Measurements from ENCODE around the gene FANCD2OS.
A peak's percentile ranks its signal among the peaks of the same experiment; 100 is the strongest.
"Not testable (repeated sequence)": the region's sequence is repeated elsewhere in the genome, so short reads cannot be mapped to it uniquely, and the experiment has no call there.

FANCD2OS gene, protein sequence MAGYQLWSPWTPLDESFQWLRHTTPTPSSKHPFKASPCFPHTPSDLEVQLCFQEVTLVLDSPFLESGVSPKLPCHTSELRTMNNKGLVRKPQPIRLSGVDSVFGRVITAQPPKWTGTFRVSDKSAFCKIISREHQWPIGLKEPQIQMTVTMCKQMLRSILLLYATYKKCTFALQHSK

DNA sequence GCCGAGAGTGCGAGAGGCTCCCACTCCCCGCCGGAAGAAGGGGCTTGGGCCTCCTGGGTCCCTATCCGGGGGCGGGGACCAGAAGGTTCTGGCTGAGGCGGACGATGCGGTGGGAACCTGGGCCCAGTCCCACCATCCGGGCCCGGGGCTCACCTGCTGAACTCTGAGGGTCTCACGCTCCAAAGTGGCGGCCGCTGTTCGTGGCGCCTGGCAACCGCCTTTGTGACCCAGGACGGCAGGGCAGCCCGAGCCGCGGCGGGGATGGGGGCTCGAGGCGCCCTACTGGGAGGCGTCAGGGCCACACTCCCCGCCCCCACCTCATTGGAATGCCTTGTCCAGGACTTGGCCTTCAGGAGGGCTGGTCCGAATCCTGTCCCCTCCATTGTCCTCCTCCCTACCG lies at the start of gene FANCD2OS:
FANCD2OS (minus strand) TSS at position 165 of the 400 bp plus-strand sequence. CDS start 3,481 bp downstream, outside the sequence.
- no peak for DNase-seq (ENCODE audit: low read depth in 2 of 3, low spot score in 2 of 3)

DNA sequence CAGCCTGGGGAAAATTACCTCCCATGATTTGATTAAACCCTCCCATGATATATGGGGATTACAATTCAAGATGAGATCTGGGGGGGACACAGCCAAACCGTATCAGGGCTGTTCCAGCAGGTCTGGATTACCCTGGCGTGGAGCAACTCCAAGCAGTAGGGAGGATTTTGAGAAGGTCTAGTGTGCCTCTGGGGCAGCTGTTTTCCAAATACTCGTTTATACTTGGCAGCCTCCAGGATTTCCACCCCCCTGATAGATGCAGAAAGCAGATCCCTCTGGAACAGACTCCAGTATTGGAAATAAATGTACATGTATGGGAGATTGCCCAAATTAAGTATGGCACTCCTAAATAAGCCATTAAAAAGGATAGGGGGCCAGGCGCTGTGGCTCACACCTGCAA lies 49.0 kb upstream of the FANCD2OS start:
- DNase-seq (ENCODE audit: low read depth in 2 of 3, low spot score in 2 of 3): no peak

DNA sequence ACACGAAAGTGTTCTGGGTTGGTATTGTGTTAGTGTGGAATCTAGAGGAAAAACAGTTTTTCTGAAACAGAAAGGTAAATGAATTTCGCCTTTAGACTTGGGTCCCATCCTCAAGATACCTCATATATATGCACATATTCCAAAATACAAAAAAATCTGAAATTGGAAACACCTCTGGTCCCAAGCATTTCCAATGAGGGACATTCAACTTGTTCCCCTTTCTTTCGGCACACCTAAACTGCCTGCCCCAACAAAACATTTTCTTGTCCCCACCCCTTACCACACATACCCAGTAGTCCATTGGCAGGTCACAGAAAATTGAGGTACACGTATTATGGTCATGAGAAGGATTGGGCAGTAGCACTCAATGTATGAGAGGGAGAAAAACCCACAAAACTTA lies 47.6 kb upstream of the FANCD2OS start:
- no peak for DNase-seq (ENCODE audit: low read depth in 2 of 3, low spot score in 2 of 3)

DNA sequence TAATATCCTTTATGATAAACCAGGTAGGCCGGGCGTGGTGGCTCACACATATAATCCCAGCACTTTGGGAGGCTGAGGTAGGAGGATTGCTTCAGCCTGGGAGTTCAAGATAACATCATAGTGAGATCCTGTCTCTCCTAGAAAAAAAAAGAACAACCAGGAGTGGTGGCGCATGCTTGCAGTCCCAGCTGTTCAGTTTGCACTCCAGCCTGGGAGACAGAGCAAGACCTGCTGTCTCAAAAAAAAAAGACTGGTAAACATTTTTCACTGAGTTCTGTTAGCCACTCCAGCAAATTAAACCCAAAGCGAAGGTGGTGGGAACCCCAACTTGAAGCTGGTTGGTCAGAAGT lies 47.0 kb upstream of the FANCD2OS start:
- DNase-seq (ENCODE audit: low read depth in 2 of 3, low spot score in 2 of 3): no peak

DNA sequence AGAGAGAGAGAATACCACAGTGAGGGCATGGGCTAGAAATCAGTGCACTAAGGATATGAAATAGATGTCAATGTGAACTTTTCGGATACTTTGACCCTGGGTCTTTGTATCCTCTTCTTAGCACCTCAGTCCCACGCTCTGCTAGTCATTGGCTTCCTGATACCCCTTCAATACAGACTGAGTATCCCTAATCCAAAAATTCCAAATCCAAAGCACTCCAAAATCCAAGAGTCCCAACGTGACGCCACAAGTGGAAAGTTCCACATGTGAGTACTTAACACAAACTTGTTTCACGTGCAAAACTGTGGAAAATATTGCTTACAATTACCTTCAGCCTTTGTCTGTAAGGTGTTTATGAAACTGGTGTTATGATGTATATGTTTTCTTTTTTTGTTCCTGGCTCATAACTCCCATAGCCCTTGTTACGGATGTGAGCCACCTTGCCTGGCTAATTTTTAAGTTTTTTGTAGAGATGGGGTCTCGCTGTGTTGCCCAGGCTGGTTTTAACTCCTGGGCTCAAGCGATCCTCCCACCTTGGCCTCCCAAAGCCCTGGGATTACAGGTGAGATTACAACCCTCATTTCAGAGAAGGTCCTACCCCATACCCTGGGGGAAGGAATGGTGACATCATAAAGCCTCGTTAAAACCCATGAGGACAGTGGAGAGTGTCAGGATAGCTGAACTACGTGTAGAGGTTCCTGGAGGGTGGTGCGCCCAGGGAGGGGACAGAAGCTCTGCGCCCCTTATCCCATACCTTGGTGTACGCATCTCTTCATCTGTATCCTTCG lies 46.5 kb upstream of the FANCD2OS start:
- DNase-seq (ENCODE audit: low read depth in 2 of 3, low spot score in 2 of 3): no peak

DNA sequence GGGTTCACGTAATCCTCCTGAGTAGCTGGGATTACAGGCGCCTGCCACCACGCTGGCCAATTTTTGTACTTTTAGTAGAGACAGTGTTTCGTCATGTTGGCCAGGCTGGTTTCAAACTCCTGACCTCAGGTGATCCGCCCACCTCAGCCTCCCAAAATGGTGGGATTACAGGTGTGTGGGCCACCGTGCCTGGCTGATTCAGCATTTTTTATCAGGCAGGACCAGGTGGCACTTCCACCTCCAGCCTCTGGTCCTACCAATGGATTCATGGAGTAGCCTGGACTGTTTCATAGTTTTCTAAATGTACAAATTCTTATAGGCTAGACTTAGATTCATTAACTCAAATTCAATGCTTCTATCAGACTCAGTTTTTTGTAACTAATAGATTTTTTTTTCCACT lies 42.9 kb upstream of the FANCD2OS start:
- DNase-seq (ENCODE audit: low read depth in 2 of 3, low spot score in 2 of 3): no peak

DNA sequence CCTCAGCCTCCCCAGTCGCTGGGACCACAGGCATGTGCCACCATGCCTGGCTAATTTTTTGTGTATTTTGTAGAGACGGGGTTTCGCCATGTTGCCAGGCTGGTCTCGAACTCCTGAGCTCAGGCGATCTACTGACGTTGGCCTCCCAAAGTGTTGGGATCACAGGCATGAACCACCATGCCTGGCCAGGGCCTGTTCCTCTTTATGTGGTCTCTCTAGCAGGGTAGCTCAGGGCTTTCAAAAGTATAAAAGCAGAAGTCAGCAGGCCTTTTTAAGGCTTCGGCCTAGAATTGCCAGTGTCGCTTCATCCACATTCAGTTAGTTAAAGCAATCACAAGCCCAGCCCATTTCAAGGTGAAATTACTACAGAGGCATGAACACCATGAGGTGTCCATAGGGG lies 41.2 kb upstream of the FANCD2OS start:
- no peak for DNase-seq (ENCODE audit: low read depth in 2 of 3, low spot score in 2 of 3)

DNA sequence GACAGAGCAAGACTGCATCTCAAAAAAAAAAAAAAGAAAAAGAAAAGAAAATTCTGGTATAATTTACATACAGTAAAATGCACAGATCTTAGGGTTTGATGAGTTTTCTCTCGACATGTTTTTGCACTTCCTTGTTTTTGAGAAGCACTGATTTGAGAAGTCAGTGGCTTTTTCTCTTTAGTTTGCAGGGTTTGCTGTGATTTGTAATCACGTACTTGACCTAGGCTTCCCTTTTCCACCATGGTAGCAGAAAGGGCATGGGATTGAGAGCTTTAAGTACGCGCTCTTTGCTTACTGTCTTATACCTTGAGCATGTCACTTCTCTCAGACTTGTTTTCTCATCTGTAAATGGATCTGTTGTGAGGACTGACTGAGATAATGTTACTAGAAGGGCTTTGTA lies 37.6 kb upstream of the FANCD2OS start:
- DNase-seq (ENCODE audit: low read depth in 2 of 3, low spot score in 2 of 3): no peak

DNA sequence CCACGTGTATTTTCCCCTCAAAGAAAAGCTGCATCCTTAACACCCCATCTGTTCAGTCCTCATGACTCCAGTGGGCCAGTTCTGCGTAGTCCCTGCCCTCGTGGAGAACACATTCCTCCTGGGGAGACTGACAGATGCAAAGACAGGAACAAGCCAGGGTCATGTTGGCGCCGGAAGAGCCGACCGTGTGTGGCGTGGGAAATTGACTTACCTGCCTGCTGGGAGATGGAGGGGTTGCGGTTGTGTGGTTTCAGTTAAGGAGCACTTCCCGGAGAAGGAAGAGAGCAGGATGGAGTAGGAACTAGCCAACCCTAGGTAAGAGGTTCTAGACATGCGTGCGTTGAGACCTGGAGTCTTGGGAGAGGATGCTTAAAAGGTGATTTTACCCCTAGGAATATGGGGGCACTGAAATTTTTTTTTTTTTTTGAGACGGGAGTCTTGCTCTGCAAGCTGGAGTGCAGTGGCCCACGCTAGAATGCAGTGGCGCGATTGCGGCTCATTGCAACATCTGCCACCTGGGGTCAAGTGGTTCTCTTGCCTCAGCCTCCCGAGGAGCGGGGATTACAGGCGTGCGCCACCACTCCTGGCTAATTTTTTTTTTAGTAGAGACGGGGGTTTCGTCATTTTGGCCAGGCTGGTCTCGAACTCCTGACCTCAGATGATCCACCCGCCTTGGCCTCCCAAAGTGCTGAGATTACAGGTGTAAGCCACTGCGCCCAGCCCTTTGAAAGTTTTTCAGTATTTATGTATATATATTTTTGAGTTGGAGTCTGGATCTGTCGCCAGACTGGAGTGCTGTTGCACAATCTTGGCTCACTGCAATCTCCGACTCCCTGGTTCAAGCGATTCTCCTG lies 34.9 kb upstream of the FANCD2OS start:
- DNase-seq (ENCODE audit: low read depth in 2 of 3, low spot score in 2 of 3): no peak

DNA sequence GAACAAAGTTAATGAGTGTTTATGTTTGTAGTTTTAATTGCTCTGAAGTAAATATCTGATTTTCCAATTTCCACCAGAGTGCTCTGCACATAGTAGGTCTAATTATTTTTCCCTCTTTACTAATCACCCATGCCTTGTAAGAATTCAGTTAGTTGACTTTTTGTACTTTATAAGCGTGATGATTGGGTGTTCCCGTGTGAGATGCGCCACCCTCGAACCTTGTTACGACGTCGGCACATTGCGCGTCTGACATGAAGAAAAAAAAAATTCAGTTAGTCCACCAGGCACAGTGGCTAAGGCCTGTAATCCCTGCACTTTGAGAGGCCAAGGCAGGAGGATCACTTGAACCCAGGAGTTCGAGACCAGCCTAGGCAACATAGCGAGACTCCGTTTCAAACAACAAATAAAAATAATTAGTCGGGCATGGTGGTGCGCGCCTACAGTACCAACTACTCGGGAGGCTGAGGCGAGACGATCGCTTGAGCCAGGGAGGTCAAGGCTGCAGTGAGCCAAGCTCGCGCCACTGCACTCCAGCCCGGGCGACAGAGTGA lies 33.0 kb upstream of the FANCD2OS start:
- DNase-seq (ENCODE audit: low read depth in 2 of 3, low spot score in 2 of 3): no peak

DNA sequence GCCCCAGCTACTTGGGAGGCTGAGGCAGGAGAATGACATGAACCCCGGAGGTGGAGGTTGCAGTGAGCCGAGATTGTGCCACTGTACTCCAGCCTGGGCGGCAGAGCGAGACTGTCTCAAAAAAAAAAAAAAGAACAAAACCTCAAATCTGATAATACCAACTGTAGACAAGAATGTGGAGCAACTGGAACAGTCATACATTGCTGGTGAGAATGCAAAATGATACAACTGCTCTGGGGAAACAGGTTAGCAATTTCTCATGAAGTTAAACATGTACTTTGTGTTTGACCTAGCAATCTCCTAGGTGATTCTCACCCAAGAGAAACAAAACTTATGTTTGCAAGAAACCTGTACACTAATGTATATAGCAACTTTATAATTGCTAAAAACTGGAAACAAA lies 29.1 kb upstream of the FANCD2OS start:
- DNase-seq (ENCODE audit: low read depth in 2 of 3, low spot score in 2 of 3): no peak

DNA sequence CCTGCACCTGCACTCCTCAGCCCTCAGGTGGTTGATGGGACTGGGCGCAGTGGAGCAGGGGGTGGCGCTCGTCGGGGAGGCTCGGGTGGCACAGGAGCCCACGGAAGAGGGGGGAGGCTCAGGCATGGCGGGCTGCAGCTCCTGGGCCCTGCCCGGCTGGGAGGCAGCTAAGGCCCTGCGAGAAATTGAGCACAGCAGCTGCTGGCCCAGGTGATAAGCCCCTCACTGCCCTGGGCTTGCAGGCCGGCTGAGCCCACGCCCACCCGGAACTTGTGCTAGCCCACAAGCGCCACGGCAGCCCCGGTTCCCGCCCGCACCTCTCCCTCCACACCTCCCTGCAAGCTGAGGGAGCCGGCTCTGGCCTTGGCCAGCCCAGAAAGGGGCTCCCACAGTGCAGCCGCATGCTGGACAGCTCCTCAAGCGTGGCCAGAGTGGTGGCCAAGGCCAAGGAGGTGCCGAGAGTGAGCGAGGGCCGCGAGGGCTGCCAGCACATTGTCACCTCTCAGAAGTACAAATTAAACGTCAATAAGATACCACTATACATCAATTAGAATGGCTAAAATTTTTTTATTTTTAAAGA lies 28.5 kb upstream of the FANCD2OS start:
- no peak for DNase-seq (ENCODE audit: low read depth in 2 of 3, low spot score in 2 of 3)

DNA sequence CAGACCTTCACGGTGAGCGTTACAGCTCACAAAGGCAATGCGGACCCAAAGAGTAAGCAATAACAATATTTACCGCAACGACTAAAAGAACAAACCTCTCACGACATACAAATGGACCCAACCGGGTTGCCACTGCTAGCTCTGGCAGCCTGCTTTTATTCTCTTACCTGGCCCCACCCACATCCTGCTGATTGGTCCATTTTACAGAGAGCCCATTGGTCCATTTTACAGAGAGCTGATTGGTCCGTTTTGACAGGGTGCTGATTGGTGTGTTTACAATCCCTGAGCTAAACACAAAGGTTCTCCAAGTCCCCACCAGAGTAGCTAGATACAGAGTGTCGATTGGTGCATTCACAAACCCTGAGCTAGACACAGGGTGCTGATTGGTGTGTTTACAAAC lies 27.8 kb upstream of the FANCD2OS start:
- not testable (repeated sequence) for DNase-seq (ENCODE audit: low read depth in 2 of 3, low spot score in 2 of 3)

DNA sequence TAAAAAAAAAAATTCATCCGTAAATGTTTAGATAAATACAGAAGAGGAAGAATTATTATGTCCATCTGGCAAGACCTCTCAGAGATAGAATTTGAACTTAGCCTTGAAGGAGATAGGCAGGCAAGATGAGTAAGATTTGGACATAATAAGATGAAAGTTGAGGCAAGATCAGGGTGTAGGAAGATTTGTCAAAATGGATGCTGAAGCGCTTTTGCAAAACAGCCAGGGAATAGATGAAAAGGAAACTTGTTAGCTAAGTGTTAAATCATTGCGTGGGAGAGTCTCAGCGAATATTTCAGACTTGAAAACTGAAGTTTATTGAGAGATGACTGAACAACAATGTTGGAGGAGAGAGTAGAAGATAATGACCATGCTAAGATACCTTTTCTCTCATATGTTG lies 14.7 kb upstream of the FANCD2OS start:
- no peak for DNase-seq (ENCODE audit: low read depth in 2 of 3, low spot score in 2 of 3)

DNA sequence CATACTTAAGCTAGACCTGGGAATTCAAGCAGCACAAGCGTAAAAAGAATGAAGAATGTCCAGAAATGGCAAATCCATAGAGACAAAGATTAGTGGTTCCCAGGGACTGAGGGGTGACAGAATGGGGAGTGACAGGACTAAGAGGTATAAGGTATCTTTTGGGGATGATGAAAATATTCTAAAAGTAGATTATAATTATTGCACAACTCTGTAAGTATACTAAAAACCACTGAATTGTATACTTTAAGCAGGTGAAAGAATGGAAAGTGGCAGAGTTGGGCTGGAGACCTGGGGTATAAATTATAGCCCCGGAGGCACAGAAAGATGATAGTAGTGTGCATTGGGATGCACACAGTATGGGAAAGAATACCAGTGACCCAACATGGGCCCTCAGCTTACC lies 13.0 kb upstream of the FANCD2OS start:
- DNase-seq (ENCODE audit: low read depth in 2 of 3, low spot score in 2 of 3): no peak

DNA sequence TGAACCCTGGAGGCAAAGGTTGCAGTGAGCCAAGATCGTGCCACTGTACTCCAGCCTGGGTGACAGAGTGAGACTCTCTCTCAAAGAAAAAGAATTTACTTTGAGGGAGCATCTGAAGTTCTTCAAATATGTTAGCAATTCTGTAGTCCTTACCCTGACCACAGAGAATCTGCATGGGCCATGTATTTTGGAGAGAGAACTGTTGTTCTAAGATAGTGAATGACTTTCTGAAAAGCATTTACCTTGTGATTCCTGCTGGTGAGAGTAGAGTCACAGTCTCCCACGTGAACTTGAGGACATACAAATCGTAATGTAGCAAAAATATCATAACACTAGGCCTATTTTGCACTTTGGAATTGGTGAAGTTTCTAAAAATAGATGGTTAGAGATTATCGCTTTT lies 11.3 kb upstream of the FANCD2OS start:
- DNase-seq (ENCODE audit: low read depth in 2 of 3, low spot score in 2 of 3): no peak

DNA sequence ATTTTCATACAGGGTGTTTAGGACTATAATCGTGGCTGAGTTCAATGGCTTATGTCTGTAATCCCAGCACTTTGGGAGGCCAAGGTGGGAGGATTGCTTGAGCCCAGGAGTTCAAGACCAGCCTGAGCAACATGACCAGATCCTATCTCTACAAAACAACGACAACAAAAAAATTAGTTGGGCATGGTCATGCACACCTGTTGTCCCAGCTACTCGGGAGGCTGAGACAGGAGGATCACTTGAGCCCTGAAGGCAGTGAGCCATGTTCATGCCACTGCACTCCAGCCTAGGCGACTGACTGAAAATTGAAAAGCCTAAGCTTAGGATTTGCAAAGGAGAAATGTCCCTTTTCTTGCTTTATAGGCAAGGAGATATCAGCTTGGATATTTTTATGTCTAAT lies 8.9 kb upstream of the FANCD2OS start:
- DNase-seq (ENCODE audit: low read depth in 2 of 3, low spot score in 2 of 3): no peak

DNA sequence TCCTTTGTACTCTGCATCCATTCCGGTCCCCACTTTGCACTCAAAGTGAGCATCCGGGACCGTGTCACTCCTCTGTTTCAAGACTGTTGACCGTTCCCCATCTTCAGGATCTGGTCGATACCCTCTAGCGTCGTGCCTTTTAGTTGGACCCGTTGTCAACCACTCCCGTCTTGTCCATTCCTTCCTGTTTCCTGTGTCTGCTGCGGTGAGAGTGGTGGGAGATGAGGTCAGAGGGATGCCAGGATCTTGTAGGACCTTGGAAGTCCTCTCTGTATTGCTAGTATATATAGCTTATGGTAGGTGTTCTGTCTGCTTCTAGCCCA lies 8.0 kb upstream of the FANCD2OS start:
- DNase-seq (ENCODE audit: low read depth in 2 of 3, low spot score in 2 of 3): peak in 1 of 3 experiments; percentile 3

DNA sequence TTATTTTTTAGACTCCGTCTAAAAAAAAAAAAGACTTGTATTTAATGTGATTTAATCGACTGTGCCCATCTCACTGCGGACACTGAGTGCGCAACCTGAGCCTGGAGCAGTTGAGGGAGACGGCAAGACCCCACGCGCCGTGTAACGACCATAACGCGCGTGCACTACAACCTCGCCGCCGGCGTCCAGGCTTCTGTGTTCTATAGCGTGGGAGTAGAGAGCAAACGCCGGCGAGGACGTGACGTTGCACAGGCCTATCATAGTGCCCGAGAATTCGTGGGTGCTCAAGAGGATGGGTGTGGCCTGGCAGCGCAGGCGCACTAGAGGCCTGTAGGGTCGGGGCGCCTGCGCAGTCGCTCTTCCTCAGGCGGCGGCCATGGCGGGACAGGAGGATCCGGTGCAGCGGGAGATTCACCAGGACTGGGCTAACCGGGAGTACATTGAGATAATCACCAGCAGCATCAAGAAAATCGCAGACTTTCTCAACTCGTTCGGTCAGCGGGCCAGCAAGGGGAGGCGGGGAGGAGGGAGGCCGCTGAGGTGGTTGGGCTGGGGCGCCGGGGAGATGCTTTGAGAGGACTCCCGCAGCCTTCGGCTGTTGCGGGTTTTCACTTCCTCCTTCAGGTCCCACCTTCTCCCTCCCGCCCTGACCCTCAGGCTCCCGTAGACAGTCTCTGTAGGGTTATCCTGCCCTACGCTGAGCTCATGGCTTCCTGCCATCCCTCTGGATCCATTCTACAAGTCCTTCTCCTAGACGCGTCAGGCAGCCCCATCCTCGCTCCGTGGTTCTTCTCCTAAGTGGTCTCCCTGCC lies 7.5 kb upstream of the FANCD2OS start, which contains the start of gene BRK1:
BRK1 (plus strand) TSS at position 350 of the 812 bp plus-strand sequence; CDS start at position 377, 27 bp downstream.
- DNase-seq (ENCODE audit: low read depth in 2 of 3, low spot score in 2 of 3): peak; percentile 73 to 84 (median 84)

DNA sequence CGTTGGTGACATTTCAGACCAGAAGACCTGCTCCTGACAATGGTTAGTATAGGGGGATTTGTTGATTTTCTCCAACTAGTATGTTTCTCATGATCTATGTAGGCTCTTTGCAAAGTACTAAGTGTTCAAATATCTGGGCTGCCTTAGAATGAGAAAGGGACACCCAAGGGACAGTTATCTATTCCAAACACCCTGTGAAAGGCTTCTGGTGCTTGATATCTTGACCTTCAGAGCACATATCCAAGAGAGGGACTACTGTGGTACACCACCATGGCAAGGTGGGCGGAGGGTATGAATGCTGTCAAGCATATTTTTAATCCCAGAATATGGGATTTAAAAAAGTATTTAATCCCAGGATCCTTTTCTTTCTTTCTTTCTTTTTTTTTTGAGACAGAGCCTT lies 1.1 kb downstream of the FANCD2OS start:
- no peak for DNase-seq (ENCODE audit: low read depth in 2 of 3, low spot score in 2 of 3)

DNA sequence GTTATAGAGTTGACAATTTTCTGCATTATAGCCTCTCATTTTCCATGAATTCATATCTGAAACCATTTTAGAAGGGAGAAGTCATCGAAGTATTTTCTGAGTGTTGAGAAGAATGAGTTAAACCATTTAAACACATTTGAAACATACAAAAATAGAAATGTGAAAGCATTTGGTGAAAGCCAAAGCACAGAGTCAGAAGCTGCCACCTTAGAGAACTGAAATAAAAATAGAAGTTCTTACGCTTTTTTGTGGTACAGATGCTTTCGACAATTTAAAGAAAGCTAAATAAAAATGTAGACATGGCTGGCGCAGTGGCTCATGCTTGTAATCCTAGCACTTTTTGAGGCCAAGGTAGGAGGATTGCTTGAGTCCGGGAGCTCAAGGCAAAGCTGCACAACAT lies 9.0 kb downstream of the FANCD2OS start:
- no peak for DNase-seq (ENCODE audit: low read depth in 2 of 3, low spot score in 2 of 3)

Measured in activated CD8-positive, alpha-beta memory T cell treated with anti-CD3 and anti-CD28 coated beads for 48 hours (primary cell).